Thyroid gland (tissue), 4 donors: Measurements from ENCODE around the gene ZNF580. TPM values are rescaled to one million over a fixed set of nuclear protein-coding genes. Genes with fewer than 3 reads are reported as not detected.

Experiments
- DNase-seq, 2 donors: peaks; one replicate each; pipeline ENCODE4 v3.0.0-alpha.2; 2019
- H3K27ac ChIP-seq, 3 donors: fragments of 200-600 bp; sonication (generic); 1 replicate in 2 of 3; 2 replicates in 1 of 3; pipeline ENCODE4 v1.5.1; 2016 to 2019; ENCODE audit warnings: mild to moderate bottlenecking in 1 of 3, moderate library complexity in 1 of 3
- H3K27me3 ChIP-seq: fragments of 200-600 bp; sonication (generic); one replicate; pipeline ENCODE4 v1.5.1; 2019
- H3K36me3 ChIP-seq, 2 donors: fragments of 200-600 bp; sonication (generic); one replicate each; pipeline ENCODE4 v1.5.1; 2016 to 2019
- H3K4me1 ChIP-seq, 2 donors: fragments of 200-600 bp; sonication (generic); one replicate each; pipeline ENCODE4 v1.5.1; 2017 to 2019
- H3K4me3 ChIP-seq, 3 donors: fragments of 200-600 bp; sonication (generic); replicated peaks in 1 of 3; 1 replicate in 2 of 3; 2 replicates in 1 of 3; pipeline ENCODE4 v1.5.1; 2016; ENCODE audit warnings: mild to moderate bottlenecking in 1 of 3
- H3K9me3 ChIP-seq: fragments of 200-600 bp; sonication (generic); one replicate; pipeline ENCODE4 v1.5.1; 2017
- POLR2A ChIP-seq, 2 donors: fragments of 450-650 bp; IDR thresholded peaks; one replicate each; pipeline ENCODE4 v1.6.1; 2017; ENCODE audit warnings: antibody characterized with exemption in 2 of 2, mild to moderate bottlenecking in 2 of 2, moderate library complexity in 1 of 2
- WGBS, 2 donors: methylation state at CpG; one replicate each; pipeline ENCODE4 v1.1.5; 2017; 5-methylcytosine and 5-hydroxymethylcytosine counted together
- intact Hi-C: fragments of 100-400 bp; cut with DNase I; formaldehyde crosslinking; loops from one replicate; pipeline ENCODE4 v1.15.1; 2023
- total RNA-seq, 4 donors: library from RNA; depleted of rRNA; stranded (reverse); fragments of >200 nt; gene quantifications; one replicate each; pipeline ENCODE4 v1.2.3, GENCODE V29; 2016
- TF ChIP-seq, protein P1 (sequence below), 6 experiments: fragments of 200-600 bp in 3 of 6; fragments of 450-650 bp in 3 of 6; sonication (generic) in 3 of 6; IDR thresholded peaks; one replicate each; pipeline ENCODE4 v1.5.1; 2016 to 2019; ENCODE audit warnings: antibody characterized with exemption in 6 of 6, mild to moderate bottlenecking in 2 of 6, inconsistent platforms in 1 of 6, moderate library complexity in 1 of 6

Gene ZNF580
- total RNA-seq, 4 donors from 2014 or later = 29.9 to 61.1 (median 44.8) TPM

DNA sequence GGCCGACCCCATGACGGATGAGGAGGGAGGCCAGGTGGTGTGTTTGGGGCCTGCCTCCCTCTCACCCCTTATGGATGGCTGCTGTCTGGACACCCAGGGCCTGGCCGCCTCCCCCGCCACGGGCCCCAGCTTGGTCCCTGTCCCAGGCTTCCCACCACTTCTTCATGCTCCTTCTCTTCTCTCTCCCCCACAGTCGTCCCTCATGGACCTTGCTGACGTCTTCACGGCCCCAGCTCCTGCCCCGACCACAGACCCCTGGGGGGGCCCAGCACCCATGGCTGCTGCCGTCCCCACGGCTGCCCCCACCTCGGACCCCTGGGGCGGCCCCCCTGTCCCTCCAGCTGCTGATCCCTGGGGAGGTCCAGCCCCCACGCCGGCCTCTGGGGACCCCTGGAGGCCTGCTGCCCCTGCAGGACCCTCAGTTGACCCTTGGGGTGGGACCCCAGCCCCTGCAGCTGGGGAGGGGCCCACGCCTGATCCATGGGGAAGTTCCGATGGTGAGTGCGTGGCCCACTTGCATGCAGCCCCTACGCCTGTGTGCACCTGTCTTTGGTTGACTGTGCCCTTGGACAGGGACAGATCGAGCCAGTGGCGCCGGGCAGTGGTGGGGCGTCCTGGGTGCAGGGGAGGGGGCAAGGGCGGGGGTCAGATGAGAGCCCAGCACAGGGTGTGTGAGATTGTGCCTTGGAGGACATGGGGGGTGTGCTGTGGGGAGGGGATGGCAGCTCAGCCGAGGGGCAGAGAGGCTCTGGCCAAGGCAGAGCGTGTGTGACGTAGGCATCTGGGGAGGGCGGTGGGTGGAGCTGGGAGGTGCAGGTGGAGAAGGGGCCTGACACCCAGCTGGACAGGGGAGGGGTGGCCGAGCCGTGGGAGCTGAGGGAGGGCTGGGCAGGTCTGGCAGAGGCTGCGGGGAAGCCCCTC, 51.0 kb downstream of the ZNF580 start:
- H3K27ac ChIP-seq = no peak overlapping the region
- no peaks in the 10 kb centered on the region for H3K4me1 ChIP-seq
- TF ChIP-seq, protein P1, sequence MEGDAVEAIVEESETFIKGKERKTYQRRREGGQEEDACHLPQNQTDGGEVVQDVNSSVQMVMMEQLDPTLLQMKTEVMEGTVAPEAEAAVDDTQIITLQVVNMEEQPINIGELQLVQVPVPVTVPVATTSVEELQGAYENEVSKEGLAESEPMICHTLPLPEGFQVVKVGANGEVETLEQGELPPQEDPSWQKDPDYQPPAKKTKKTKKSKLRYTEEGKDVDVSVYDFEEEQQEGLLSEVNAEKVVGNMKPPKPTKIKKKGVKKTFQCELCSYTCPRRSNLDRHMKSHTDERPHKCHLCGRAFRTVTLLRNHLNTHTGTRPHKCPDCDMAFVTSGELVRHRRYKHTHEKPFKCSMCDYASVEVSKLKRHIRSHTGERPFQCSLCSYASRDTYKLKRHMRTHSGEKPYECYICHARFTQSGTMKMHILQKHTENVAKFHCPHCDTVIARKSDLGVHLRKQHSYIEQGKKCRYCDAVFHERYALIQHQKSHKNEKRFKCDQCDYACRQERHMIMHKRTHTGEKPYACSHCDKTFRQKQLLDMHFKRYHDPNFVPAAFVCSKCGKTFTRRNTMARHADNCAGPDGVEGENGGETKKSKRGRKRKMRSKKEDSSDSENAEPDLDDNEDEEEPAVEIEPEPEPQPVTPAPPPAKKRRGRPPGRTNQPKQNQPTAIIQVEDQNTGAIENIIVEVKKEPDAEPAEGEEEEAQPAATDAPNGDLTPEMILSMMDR (IDR thresholded peaks at IDR 0.05) = no peak
- no peaks in the 10 kb centered on the region for H3K27me3 ChIP-seq
- peaks cover 80 to 83% of the 10 kb centered on the region in 2 donors for H3K36me3 ChIP-seq
- intact Hi-C loops = no loop called here
- no peak overlapping the region for H3K4me3 ChIP-seq
- WGBS, 2 donors = 95% methylated on average over 30 to 31 of the region's 31 CpGs
- no peak for DNase-seq
- no peaks in the 10 kb centered on the region for H3K9me3 ChIP-seq

DNA sequence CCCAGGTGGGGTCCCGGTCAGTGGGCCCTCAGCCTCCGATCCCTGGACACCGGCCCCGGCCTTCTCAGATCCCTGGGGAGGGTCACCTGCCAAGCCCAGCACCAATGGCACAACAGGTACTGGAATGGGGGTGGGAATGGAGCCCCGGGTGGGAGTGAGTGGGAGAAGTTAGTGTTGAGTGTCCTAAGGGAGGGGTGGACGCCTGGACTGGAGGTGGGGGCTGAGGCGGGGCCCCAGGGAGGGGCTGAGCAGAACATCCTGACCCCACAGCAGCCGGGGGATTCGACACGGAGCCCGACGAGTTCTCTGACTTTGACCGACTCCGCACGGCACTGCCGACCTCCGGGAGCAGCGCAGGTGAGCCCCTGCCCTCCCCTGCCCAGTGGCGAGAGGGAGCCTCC, 51.9 kb downstream of the ZNF580 start:
- WGBS, 2 donors = 95 to 97% methylated on average over 15 to 19 of the region's 19 CpGs
- Histone ChIP-seq H3K9me3 (no peaks in the 10 kb centered on the region), H3K4me1 (no peaks in the 10 kb centered on the region), H3K36me3 (peaks cover 88% of the 10 kb centered on the region in 2 donors), H3K27ac (no peak overlapping the region), H3K27me3 (no peaks in the 10 kb centered on the region), H3K4me3 (no peak overlapping the region)
- intact Hi-C loops = no loop called here
- TF ChIP-seq, protein P1 (IDR thresholded peaks at IDR 0.05) = no peak
- no peak for TF ChIP-seq POLR2A (IDR thresholded peaks at IDR 0.05)
- no peak for DNase-seq

Other genes with a start within 250 kb of the ZNF580 start
- 10 to 100 TPM in 2 of 4 donors, 1 to 10 TPM in 2; 5.7 to 13.3 (median 9.8) TPM for gene UBE2S, start 233.2 kb upstream of the ZNF580 start, total RNA-seq
- not detected for gene SHISA7, start 197.7 kb upstream of the ZNF580 start, total RNA-seq
- gene ISOC2, start 179.4 kb upstream of the ZNF580 start, total RNA-seq = 100 to 1,000 TPM in 2 of 4 donors, 10 to 100 TPM in 2; 52.1 to 178 (median 100) TPM
- gene C19orf85, start 176.3 kb upstream of the ZNF580 start, total RNA-seq = not detected
- 10 to 100 TPM in 2 of 4 donors, 1 to 10 TPM in 2; 2.1 to 12.0 (median 6.5) TPM for gene ZNF628, start 164.4 kb upstream of the ZNF580 start, total RNA-seq
- gene NAT14, start 155.8 kb upstream of the ZNF580 start, total RNA-seq = 10 to 100 TPM in 2 of 4 donors, 1 to 10 TPM in 2; 5.1 to 28.3 (median 12.2) TPM
- 1 to 10 TPM; 1.7 to 2.9 (median 2.2) TPM for gene SSC5D, start 152.6 kb upstream of the ZNF580 start, total RNA-seq
- gene SBK2, start 103.9 kb upstream of the ZNF580 start, total RNA-seq = not detected
- gene SBK3, start 95.5 kb upstream of the ZNF580 start, total RNA-seq = 10 to 100 TPM in 1 of 4 donors, under 1 TPM in 1, not detected in 2; 0.94 to 14.8 TPM
- gene ZNF579, start 60.2 kb upstream of the ZNF580 start, total RNA-seq = 1 to 10 TPM; 4.0 to 7.5 (median 6.6) TPM
- gene FIZ1, start 41.5 kb upstream of the ZNF580 start, total RNA-seq = 10 to 100 TPM in 3 of 4 donors, 1 to 10 TPM in 1; 9.0 to 18.5 (median 14.0) TPM
- 10 to 100 TPM; 13.0 to 34.2 (median 28.9) TPM for gene ZNF524, start 40.7 kb upstream of the ZNF580 start, total RNA-seq
- gene ZNF865, start 35.4 kb upstream of the ZNF580 start, total RNA-seq = 10 to 100 TPM in 2 of 4 donors, 1 to 10 TPM in 2; 5.5 to 12.6 (median 9.1) TPM
- 10 to 100 TPM in 1 of 4 donors, 1 to 10 TPM in 3; 5.1 to 10.0 (median 8.7) TPM for gene ZNF784, start 16.4 kb upstream of the ZNF580 start, total RNA-seq
- gene ZNF581, start 2.6 kb downstream of the ZNF580 start, total RNA-seq = 10 to 100 TPM; 11.1 to 23.9 (median 15.8) TPM
- 10 to 100 TPM; 11.2 to 23.2 (median 20.7) TPM for gene CCDC106, start 7.2 kb downstream of the ZNF580 start, total RNA-seq
- 100 to 1,000 TPM in 1 of 4 donors, 10 to 100 TPM in 3; 68.4 to 115 (median 85.7) TPM for gene U2AF2, start 14.0 kb downstream of the ZNF580 start, total RNA-seq
- gene EPN1, start 34.2 kb downstream of the ZNF580 start, total RNA-seq = 100 to 1,000 TPM in 1 of 4 donors, 10 to 100 TPM in 3; 34.8 to 102 (median 72.2) TPM
- gene NLRP9, start 97.4 kb downstream of the ZNF580 start, total RNA-seq = not detected
- gene RFPL4A, start 118.1 kb downstream of the ZNF580 start, total RNA-seq = not detected
- under 1 TPM in 1 of 4 donors, not detected in 3; 0.33 TPM for gene RFPL4AL1, start 128.1 kb downstream of the ZNF580 start, total RNA-seq
- not detected for gene NLRP11, start 191.0 kb downstream of the ZNF580 start, total RNA-seq
- not detected for gene NLRP4, start 195.5 kb downstream of the ZNF580 start, total RNA-seq